ENCODE measurements around the gene GSK3B. TPM values are rescaled to one million over a fixed set of nuclear protein-coding genes. Genes with fewer than 3 reads are reported as not detected.

GSK3B gene
- polyA plus RNA-seq, 1 donor from 2014 or later, result 11.5 TPM

- peaks cover 27% of the 10 kb centered on the region for H3K36me3 Mint-ChIP-seq
- H3K4me1 Mint-ChIP-seq, result peaks cover 9 to 31% (median 22%) of the 10 kb centered on the region in 3 donors
- no peak overlapping the region for H3K27ac Mint-ChIP-seq
- no peaks in the 10 kb centered on the region for H3K27me3 Mint-ChIP-seq
- H3K4me3 Mint-ChIP-seq, result no peak overlapping the region
- H3K9me3 Mint-ChIP-seq, result peaks cover 3 to 17% (median 15%) of the 10 kb centered on the region in 3 donors
These were observed 112.9 kb downstream of the GSK3B start for GRCh38 chr3:119981386-119981785.

GRCh38 chr3:119978554-119979208, 115.6 kb downstream of the GSK3B start:
- Mint-ChIP-seq H3K4me3 (no peak overlapping the region), H3K9me3 (peaks cover 3 to 6% (median 4%) of the 10 kb centered on the region in 3 donors), H3K4me1 (peaks cover 7 to 35% (median 19%) of the 10 kb centered on the region in 3 donors), H3K27ac (peak overlapping the region in 1 of 3 donors; percentile 43), H3K27me3 (no peaks in the 10 kb centered on the region), H3K36me3 (peaks cover 21% of the 10 kb centered on the region)

- no peak overlapping the region for H3K27ac Mint-ChIP-seq
- peaks cover 1 to 4% (median 2%) of the 10 kb centered on the region in 3 donors for H3K9me3 Mint-ChIP-seq
- H3K27me3 Mint-ChIP-seq, result no peaks in the 10 kb centered on the region
- H3K36me3 Mint-ChIP-seq, result peaks cover 19% of the 10 kb centered on the region
- no peak overlapping the region for H3K4me3 Mint-ChIP-seq
- H3K4me1 Mint-ChIP-seq, result peaks cover 5 to 35% (median 13%) of the 10 kb centered on the region in 3 donors
These were observed 116.9 kb downstream of the GSK3B start for GRCh38 chr3:119977353-119977752.

- no peak overlapping the region for H3K27ac Mint-ChIP-seq
These were observed 118.0 kb downstream of the GSK3B start for GRCh38 chr3:119976214-119976613.

GRCh38 chr3:119974656-119975055, 119.6 kb downstream of the GSK3B start:
- Mint-ChIP-seq H3K4me3 (no peak overlapping the region), H3K27me3 (no peaks in the 10 kb centered on the region), H3K4me1 (peaks cover 11 to 40% (median 13%) of the 10 kb centered on the region in 3 donors), H3K9me3 (peaks cover 1 to 4% (median 2%) of the 10 kb centered on the region in 3 donors), H3K27ac (no peak overlapping the region), H3K36me3 (peaks cover 17% of the 10 kb centered on the region)

More at GRCh38 chr3:119976214-119976613, 118.0 kb downstream of the GSK3B start:
- peaks cover 1 to 4% (median 2%) of the 10 kb centered on the region in 3 donors for H3K9me3 Mint-ChIP-seq
- peaks cover 17% of the 10 kb centered on the region for H3K36me3 Mint-ChIP-seq
- no peak overlapping the region for H3K4me3 Mint-ChIP-seq
- H3K4me1 Mint-ChIP-seq, result peaks cover 5 to 39% (median 11%) of the 10 kb centered on the region in 3 donors
- H3K27me3 Mint-ChIP-seq, result no peaks in the 10 kb centered on the region

- peaks cover 14 to 32% (median 15%) of the 10 kb centered on the region in 3 donors for H3K4me1 Mint-ChIP-seq
- H3K27me3 Mint-ChIP-seq, result no peaks in the 10 kb centered on the region
These were observed 121.1 kb downstream of the GSK3B start for GRCh38 chr3:119973018-119973646.

GRCh38 chr3:119969759-119970158, 124.5 kb downstream of the GSK3B start:
- no peak overlapping the region for H3K27ac Mint-ChIP-seq
- H3K4me1 Mint-ChIP-seq, result peaks cover 13 to 16% (median 13%) of the 10 kb centered on the region in 3 donors
- peaks cover 10% of the 10 kb centered on the region for H3K36me3 Mint-ChIP-seq
- no peaks in the 10 kb centered on the region for H3K27me3 Mint-ChIP-seq
- no peak overlapping the region for H3K4me3 Mint-ChIP-seq
- peaks cover 0 to 2% (median 0%) of the 10 kb centered on the region in 3 donors for H3K9me3 Mint-ChIP-seq

More at GRCh38 chr3:119973018-119973646, 121.1 kb downstream of the GSK3B start:
- Mint-ChIP-seq H3K36me3 (peaks cover 14% of the 10 kb centered on the region), H3K4me3 (no peak overlapping the region), H3K27ac (no peak overlapping the region), H3K9me3 (peaks cover under 1 to 4% (median 2%) of the 10 kb centered on the region in 3 donors)

GRCh38 chr3:119967353-119968006, 126.8 kb downstream of the GSK3B start:
- peaks cover 7% of the 10 kb centered on the region for H3K36me3 Mint-ChIP-seq
- H3K4me1 Mint-ChIP-seq, result peaks cover 15 to 29% (median 17%) of the 10 kb centered on the region in 3 donors
- no peak overlapping the region for H3K27ac Mint-ChIP-seq
- no peaks in the 10 kb centered on the region for H3K9me3 Mint-ChIP-seq
- no peaks in the 10 kb centered on the region for H3K27me3 Mint-ChIP-seq
- no peak overlapping the region for H3K4me3 Mint-ChIP-seq

- H3K9me3 Mint-ChIP-seq, result no peaks in the 10 kb centered on the region
- H3K4me1 Mint-ChIP-seq, result peaks cover 17 to 25% (median 18%) of the 10 kb centered on the region in 3 donors
- peaks cover 12% of the 10 kb centered on the region for H3K36me3 Mint-ChIP-seq
- H3K4me3 Mint-ChIP-seq, result no peak overlapping the region
- H3K27ac Mint-ChIP-seq, result no peak overlapping the region
- no peaks in the 10 kb centered on the region for H3K27me3 Mint-ChIP-seq
These were observed 128.6 kb downstream of the GSK3B start for GRCh38 chr3:119965692-119966091.

GRCh38 chr3:119964294-119964693, 130.0 kb downstream of the GSK3B start:
- Mint-ChIP-seq H3K9me3 (peaks cover 0 to 1% (median 0%) of the 10 kb centered on the region in 3 donors), H3K36me3 (peaks cover 14% of the 10 kb centered on the region), H3K4me1 (peaks cover 13 to 21% (median 17%) of the 10 kb centered on the region in 3 donors), H3K27me3 (no peaks in the 10 kb centered on the region), H3K4me3 (no peak overlapping the region), H3K27ac (no peak overlapping the region)

- no peaks in the 10 kb centered on the region for H3K27me3 Mint-ChIP-seq
- H3K9me3 Mint-ChIP-seq, result peaks cover 0 to 1% (median 0%) of the 10 kb centered on the region in 3 donors
- no peak overlapping the region for H3K4me3 Mint-ChIP-seq
- H3K36me3 Mint-ChIP-seq, result peaks cover 16% of the 10 kb centered on the region
- no peak overlapping the region for H3K27ac Mint-ChIP-seq
- H3K4me1 Mint-ChIP-seq, result peaks cover 18 to 21% (median 19%) of the 10 kb centered on the region in 3 donors
These were observed 138.3 kb downstream of the GSK3B start for GRCh38 chr3:119955972-119956371.

GRCh38 chr3:119950666-119951325, 143.5 kb downstream of the GSK3B start:
- Mint-ChIP-seq H3K27ac (no peak overlapping the region), H3K4me3 (no peak overlapping the region), H3K9me3 (no peaks in the 10 kb centered on the region), H3K36me3 (peaks cover 5% of the 10 kb centered on the region), H3K27me3 (no peaks in the 10 kb centered on the region), H3K4me1 (peaks cover 9 to 32% (median 22%) of the 10 kb centered on the region in 3 donors)

- Mint-ChIP-seq H3K27me3 (no peaks in the 10 kb centered on the region), H3K9me3 (no peaks in the 10 kb centered on the region), H3K4me1 (peaks cover 10 to 27% (median 17%) of the 10 kb centered on the region in 3 donors), H3K4me3 (no peak overlapping the region), H3K36me3 (peaks cover 14% of the 10 kb centered on the region), H3K27ac (no peak overlapping the region)
These were observed 149.0 kb downstream of the GSK3B start for GRCh38 chr3:119945291-119945690.

- no peaks in the 10 kb centered on the region for H3K27me3 Mint-ChIP-seq
- H3K9me3 Mint-ChIP-seq, result no peaks in the 10 kb centered on the region
- peak overlapping the region in 1 of 4 donors; percentile 4 for H3K4me3 Mint-ChIP-seq
- H3K36me3 Mint-ChIP-seq, result peaks cover 12% of the 10 kb centered on the region
- peaks cover 10 to 29% (median 14%) of the 10 kb centered on the region in 3 donors for H3K4me1 Mint-ChIP-seq
- peak overlapping the region in 2 of 3 donors; percentile 42 to 57 for H3K27ac Mint-ChIP-seq
These were observed 150.2 kb downstream of the GSK3B start for GRCh38 chr3:119944091-119944490.

Data from IgD-negative memory B cell (primary cell).